ENCODE measurements around the gene HEATR9.

HEATR9 gene

DNA sequence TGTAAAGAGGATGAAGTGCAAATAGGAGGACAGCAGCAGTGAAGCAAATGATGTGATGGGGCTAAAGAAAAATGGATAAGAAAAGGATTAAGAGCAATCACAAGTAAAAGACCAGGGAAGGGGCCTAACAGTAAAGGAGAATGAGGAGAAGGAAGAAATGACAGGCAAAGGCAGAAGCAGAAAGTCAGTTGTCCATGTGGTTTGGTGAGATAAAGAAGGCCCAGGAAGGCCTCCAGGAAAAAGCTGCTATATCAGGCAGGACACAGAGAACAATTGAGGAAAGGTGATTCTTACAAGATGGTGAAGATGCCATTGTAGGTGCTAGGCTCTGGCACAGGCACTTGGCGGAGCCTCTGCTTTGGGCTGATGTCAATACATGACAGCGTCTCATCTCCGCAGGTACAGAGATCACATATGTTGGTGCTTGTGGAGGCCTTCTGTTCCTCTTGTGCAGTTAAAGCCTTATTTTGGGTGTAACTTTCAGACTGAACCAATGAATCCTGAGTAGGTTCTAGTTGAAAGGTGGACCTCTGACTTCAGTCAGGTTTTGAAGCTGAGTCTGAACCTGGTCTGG lies 43.7 kb upstream of the HEATR9 start:
- TF ChIP-seq, protein P1, sequence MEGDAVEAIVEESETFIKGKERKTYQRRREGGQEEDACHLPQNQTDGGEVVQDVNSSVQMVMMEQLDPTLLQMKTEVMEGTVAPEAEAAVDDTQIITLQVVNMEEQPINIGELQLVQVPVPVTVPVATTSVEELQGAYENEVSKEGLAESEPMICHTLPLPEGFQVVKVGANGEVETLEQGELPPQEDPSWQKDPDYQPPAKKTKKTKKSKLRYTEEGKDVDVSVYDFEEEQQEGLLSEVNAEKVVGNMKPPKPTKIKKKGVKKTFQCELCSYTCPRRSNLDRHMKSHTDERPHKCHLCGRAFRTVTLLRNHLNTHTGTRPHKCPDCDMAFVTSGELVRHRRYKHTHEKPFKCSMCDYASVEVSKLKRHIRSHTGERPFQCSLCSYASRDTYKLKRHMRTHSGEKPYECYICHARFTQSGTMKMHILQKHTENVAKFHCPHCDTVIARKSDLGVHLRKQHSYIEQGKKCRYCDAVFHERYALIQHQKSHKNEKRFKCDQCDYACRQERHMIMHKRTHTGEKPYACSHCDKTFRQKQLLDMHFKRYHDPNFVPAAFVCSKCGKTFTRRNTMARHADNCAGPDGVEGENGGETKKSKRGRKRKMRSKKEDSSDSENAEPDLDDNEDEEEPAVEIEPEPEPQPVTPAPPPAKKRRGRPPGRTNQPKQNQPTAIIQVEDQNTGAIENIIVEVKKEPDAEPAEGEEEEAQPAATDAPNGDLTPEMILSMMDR (IDR thresholded peaks at IDR 0.05; ENCODE audit: low read depth, low read length) = no peak

DNA sequence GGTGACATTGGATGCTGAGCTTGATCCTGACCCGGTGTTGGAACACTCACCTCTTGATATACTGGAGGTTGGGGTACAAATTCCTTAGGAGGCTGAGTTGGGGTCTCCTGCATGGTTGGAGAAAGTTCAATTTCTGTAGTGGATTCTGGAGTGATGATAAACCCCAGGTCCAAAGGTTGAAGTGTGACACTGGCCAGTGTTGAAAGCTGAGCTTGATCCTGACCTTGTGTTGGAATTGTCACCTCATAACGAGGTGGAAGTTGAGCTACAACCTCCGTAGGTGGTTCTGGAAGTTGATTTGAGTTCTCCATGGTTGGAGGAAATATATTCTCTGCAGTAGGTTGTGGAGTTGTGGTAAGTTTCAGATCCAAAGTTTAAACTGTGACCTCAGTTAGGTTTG lies 40.7 kb upstream of the HEATR9 start:
- TF ChIP-seq, protein P1 (IDR thresholded peaks at IDR 0.05; ENCODE audit: low read depth, low read length) = no peak
- H3K4me3 ChIP-seq (ENCODE audit: low read depth, low read length) = no peak overlapping the region

More for the DNA sequence above, 43.7 kb upstream of the HEATR9 start:
- H3K4me3 ChIP-seq (ENCODE audit: low read depth, low read length) = no peak overlapping the region

DNA sequence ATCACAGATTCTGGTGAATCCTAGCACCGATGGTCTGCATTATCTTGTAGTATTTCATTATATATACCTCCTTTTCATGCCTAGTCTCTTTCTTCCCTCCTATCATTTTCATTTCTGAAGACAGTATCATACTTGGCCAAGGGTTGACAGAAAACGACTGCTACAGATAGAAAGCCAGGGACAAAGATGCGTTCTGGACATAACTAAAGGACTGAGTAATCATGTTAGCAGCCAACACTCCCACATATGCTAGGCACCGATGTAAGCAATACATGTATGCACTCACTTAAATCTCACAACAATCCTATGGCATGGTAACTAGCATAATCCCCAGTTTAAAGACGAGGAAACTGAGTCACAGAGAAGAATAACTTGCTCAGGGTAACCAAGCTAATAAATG lies 39.0 kb upstream of the HEATR9 start:
- no peak overlapping the region for H3K4me3 ChIP-seq (ENCODE audit: low read depth, low read length)
- TF ChIP-seq, protein P1 (IDR thresholded peaks at IDR 0.05; ENCODE audit: low read depth, low read length) = no peak

DNA sequence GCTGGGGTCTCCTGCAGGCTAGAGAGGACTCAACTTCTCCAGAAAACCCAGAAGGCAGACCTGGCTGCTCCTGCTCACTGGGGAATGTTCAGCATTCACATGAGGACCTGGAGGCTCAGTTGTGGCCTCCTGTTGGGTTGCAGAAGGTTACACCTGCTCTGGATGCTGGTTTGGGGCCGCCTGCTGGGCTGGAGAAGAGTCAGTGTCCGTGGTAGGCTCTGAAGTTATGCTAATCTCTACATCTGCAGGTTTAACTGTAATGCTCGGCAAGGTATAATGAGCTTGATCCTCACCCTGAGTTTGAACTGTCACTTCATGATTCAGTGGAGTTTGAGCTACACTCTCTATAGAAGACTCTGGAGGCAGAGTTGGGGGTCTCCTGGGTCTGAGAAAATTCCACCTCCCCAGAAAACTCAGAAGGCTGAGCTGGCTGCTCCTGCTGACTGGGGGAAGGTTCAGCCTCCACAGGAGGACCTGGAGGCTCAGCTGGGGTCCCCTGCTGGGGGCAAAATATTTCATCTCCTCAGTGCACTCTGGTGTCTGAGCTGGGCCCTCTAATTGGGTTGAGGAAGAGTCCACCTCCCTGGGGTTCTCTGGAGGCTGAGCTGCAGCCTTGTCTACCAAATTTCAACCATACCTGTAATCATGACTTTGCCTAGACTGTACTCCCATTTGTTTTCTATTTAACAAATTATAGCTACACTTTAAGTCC lies 38.4 kb upstream of the HEATR9 start:
- no peak overlapping the region for H3K4me3 ChIP-seq (ENCODE audit: low read depth, low read length)
- TF ChIP-seq, protein P1 (IDR thresholded peaks at IDR 0.05; ENCODE audit: low read depth, low read length) = no peak

DNA sequence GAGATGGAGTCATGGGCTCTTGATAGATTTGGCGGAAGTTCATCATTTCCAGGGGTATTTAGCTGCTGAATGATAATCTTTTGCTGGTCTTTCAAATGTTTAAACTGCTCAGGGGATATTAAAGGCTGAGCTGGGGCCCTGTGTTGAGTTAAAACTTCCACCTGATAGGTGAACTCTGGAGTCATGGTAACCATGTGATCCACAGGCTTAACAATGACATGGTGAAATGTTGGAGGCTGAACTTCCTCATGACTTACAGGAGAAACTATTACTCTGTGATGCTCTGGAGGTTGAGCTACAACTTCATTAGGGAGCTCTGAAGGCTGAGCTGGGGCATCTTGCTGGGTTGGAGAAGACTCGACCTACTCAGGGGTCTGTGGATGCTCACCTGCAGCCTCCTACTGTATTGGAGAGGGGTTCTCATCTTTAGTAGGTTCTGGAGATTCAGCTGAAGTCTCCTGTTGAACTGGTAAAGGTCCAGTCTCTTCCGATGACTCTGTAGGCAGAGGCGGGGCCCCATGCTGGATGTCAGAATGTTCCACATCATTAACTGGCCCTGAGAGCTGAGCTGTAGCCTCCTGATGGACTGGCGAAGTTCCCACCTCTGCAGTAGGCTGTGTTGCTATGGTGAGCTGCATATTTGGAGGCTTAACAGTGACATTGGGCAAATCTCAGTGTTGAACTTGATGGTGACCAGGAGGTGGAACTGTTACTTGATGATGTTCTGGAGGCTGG lies 37.7 kb upstream of the HEATR9 start:
- TF ChIP-seq, protein P1 (IDR thresholded peaks at IDR 0.05; ENCODE audit: low read depth, low read length) = no peak
- H3K4me3 ChIP-seq (ENCODE audit: low read depth, low read length) = no peak overlapping the region

DNA sequence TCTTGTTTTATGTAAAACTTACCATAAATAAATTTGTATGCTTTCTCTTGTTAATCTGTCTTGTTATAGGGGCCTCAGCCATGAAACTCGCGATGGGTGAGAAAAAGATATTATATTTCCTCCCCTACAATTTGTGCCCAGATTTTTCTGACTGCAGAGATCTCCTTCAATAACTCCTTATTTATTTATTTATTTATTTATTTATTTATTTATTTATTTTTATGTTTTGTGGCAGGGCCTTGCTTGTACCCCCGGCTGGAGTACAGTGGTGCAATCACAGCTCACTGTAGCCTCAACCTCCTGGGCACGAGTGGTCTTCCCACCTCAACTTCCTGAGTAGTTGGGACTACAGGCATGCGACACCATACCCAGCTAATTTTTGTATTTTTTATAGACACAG lies 34.8 kb upstream of the HEATR9 start:
- no peak overlapping the region for H3K4me3 ChIP-seq (ENCODE audit: low read depth, low read length)
- TF ChIP-seq, protein P1 (IDR thresholded peaks at IDR 0.05; ENCODE audit: low read depth, low read length) = no peak

Data from WI38 (cell line).